HG03025 (cell line): ENCODE measurements around the gene MEIS3.

Experiments used
- ATAC-seq: cut with Tn5 transposase; IDR thresholded peaks from one replicate; pipeline ENCODE4 v1.9.1; 2021; ENCODE audit warnings: mild to moderate bottlenecking, moderate library complexity; ENCODE audit not compliant: unreplicated experiment, low FRiP score

MEIS3 gene

DNA sequence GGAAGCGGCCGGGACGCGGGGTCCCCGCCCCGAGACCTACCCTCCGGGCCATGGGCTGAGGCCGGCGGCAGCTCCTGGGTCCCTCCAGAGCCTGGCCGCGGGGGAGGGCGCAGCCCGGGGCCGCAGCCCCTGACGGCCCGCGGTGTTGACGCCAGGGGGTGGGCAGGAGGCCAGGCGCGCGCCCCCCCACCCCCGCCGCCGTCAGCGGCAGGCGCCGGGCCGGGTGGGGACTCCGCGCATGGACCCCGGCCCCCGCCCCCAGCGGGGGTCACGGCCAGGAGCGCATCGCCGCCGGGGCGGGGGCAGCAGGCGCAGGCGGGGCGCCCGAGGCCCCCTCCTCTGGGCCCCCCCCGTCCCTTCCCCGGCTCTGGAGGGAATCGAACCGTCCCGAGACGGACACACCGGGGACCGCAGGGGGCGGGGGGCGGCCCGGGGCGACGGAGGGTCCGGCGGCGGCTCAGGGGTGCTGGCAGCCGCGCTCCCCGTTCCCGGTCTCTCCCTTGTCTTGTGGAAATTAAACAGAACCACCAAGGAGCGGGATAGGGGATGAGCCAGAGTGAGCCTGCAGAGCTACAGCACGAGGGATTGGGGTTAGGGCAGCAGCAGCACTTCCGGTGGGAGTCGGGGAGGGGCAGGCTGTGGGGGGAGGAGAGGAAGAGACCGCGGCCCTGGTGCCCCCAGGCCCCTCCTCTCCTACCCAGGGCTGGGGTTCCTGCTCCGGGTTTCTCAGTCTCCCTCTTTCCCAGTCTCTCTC is at the start of gene MEIS3:
TSS of gene MEIS3 (minus strand) at position 498 of the 754 bp plus-strand sequence. CDS start at position 52, 446 bp downstream.
- no peak for ATAC-seq

DNA sequence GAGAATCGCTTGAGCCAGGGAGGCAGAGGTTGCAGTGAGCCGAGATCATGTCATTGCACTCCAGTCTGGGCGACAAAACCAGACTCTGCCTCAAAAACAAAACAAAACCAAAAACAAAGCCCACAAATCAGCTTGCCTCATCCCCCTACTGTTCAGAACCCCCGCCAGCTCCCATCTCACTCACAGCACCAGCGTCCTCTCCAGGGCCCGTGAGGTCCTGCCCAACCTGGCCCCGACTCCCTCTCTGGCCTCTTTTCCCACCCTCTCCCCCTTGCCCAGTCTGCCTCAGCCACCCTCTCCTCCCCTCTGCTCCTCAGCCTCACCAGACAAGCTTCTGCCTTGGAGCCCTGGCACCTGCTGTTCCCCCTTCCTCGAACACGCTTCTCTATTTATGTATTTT is 48.6 kb upstream of the MEIS3 start:
- no peak for ATAC-seq

DNA sequence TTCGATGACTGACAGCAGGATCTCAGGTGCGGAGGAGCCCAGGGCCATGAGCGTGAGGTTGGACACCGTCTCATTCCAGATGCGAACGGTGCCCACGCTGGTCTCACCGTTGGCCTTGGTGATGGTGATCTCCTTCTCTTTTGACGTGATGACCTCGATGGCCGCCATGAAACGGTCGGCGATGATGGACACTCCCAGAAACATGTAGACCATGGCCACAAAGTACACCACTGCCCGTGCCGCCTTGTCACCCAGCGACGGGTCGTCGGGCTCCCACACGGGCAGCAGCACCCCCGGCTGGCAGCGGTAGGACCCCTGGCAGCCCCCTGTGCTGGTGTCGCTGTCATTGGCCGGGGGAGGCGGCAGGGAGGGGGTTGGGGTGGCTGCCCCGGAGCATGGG is 46.6 kb upstream of the MEIS3 start:
- no peak for ATAC-seq

DNA sequence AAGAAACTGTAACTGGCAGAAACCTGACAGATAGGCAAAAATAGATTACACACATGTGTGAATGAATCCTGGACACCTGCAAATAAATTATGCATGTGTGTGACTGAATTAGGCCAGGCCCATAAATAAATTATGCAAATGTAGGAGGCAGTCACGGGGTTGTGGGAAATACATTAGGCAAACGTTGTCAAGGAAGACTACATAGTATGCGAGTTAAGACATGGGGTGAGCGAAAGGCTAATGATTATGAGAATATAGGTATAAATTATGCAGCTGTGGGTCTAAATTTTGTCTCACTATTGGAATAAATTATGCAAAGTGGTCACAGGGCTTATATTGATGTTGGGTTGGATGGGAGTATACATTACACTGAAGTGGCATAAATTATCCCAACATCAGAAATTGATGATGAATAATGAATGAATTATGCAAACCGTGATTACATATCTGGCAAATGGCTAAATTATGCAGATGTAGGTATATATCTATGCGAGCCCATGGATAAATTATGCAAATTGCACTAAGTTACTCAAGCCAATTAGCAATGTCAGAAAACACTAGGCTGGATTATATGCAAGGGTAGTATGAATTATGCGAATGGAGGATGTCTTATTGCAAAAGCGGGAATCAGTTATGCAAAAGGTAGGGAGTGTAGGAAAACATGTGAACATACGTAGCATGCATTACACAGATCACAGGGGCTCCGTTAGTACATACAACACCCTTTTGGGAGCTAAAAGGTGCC is 45.5 kb upstream of the MEIS3 start:
- no peak for ATAC-seq

DNA sequence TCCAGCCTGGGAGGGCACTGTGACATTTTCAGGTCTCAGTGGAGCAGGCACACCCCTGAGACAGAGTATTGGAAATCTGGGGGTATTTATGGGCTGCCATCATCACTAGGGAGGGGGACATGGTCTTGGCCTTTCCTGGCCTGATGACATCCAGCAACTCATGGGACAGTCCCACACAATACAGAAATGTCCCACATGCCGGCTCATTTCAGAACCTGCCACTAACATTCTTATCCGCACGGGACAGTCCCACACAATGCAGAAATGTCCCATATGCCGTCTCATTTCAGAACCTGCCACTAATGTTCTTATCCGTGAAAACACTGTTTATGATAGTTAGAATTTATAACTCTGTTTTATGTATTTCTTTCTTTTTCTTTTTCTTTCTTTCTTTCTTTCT is 42.5 kb upstream of the MEIS3 start:
- no peak for ATAC-seq

DNA sequence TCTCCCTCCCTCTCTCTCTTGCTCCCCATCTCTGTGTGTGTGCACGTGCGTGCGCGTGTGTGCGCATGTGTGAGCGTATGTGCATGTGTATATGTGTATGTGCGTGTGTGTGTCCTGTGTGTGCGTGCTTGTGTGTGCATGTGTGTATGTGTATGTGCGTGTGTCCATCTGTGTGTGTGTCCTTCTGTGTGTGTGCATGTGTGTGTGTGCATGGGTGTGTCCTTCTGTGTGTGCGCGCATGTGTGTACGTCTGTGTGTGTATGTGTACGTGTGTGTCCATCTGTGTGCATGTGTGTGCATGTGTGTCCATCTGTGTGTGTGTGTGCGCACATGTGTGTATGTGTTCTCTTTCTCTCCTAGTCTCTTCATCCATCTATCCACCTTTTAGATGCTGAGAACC is 40.1 kb upstream of the MEIS3 start:
- no peak for ATAC-seq

DNA sequence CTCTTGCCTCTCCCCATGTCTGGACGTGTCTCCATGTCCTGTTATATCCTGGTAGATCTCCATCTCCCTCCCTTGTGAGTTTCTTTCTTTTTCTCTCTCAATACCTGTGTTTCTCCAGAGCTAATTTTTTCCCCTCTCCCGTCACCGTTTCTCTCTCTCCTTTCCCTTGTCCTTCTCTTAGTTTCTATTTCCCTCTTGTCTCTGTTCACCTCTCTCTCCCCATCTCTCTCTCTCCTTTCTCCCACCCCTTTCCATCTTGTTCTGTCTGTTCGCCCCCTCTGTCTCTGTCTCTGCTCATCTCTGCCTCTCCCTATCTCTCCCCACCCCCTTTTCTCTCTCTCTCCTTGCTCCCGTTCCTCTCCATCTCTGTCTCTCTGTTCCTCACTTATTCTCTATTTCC is 39.3 kb upstream of the MEIS3 start:
- ATAC-seq: no peak

DNA sequence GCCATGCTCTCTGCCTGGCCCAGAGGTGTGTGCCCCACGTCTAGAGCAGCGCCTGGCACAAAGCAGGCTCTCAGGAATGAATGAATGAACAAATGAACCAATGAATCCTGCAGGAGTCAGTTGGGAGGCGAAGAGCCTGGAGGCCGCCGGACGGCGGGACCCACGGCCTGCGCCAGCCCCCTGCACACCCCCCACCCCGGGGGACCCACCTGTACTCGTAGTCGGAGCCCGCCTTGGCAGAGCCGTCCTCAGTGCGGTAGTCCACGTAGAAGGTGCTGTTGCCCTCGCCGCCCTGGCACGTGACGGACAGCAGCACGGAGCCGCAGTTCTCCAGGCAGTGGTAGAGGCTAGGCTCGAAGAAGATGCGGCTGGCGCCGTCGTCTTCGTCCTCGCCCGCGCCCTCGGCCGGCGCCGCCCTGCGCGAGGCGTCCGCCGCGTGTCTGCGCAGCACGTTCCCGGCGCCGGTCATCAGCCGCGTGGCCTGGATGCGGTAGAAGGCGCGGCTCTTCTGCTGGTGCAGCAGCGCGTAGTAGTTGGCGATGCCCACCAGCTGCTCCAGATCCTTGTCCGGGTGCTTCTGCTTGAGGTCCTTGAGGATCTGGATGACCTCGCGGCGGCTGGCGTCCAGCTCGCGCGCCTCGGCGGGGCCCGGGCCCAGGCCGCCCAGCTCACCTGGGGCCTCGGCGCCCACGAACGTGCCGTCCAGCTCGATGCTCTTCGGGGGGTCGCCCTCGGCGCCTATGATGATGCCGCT is 37.6 kb upstream of the MEIS3 start:
- ATAC-seq: no peak

DNA sequence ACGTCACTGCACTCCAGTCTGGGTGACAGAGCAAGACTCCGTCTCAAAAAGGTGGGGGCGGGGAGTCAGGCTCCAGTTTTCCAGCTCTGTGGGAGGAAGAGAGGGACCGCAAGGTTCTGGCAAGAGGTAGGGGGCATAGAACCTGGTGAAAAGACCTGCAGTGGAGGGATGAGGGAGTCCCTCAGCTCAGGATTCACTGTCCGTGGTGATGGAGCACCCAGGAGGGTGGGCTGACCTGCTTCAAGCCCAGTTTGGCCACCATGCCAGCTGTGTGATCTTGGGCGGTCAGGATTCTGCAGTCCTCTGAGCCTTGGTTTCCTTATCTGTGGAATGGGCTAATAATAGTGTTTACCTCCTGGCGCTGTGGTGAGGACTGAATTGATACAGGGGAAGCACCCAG is 31.2 kb upstream of the MEIS3 start:
- ATAC-seq: no peak

DNA sequence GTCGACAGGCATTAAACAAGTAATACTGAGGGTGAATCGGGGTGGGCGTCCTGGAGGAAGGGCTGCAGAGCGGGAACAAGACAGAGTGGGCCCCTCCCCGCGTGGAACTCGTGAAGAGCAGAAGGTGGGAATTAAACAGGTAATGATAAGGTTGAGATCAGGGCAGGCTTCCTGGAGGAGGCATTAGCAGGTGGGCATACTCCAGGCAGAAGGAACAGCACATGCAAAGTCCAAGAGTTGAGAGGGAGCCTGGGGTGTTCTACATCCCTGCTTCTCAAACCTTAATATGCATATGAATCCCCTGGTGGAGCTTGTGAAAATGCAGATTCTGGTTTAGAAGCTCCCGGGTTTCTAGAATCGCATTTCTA is 29.0 kb upstream of the MEIS3 start:
- ATAC-seq: no peak

DNA sequence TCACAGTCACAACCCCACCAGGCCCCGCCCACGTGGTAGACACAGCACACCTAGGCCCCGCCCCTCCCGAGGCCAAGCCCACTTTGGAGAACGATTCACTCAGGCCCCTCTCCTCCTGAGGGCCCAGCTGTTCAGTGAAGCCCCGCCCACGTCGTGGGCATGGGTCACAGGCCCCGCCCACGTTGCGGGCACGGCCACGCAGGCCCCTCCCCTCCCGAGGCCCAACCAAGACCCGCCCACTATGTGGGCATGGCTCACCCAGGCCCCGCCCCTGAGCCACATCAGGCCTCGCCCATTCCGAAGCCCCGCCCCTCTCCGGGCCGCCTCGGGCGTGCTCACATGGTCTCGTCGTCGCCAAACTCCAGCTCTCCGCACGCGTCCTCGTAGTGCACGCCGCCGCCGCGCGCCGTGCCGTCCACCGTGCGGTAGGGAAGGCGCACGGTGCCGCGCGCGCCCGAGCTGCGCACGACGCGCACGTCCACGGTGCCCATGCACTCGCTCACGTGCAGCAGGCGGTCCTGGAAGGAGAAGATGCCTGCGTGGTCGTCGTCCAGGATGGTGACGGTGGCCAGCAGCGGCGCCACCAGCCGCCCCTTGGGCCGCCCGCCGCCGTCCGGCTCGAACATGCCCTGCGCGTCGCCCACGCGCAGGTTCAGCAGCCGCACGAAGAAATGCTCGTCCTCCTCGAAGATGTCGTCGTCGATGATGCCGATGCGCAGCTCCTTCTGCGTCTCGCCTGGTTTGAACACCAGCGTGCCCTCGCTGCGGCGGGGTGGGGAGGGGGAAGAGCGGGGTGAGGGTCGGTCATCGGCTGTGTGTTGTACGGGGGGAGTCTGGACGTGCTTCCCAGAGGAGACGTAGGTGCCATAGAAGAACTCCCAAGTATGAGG is 28.4 kb upstream of the MEIS3 start:
- ATAC-seq: no peak

DNA sequence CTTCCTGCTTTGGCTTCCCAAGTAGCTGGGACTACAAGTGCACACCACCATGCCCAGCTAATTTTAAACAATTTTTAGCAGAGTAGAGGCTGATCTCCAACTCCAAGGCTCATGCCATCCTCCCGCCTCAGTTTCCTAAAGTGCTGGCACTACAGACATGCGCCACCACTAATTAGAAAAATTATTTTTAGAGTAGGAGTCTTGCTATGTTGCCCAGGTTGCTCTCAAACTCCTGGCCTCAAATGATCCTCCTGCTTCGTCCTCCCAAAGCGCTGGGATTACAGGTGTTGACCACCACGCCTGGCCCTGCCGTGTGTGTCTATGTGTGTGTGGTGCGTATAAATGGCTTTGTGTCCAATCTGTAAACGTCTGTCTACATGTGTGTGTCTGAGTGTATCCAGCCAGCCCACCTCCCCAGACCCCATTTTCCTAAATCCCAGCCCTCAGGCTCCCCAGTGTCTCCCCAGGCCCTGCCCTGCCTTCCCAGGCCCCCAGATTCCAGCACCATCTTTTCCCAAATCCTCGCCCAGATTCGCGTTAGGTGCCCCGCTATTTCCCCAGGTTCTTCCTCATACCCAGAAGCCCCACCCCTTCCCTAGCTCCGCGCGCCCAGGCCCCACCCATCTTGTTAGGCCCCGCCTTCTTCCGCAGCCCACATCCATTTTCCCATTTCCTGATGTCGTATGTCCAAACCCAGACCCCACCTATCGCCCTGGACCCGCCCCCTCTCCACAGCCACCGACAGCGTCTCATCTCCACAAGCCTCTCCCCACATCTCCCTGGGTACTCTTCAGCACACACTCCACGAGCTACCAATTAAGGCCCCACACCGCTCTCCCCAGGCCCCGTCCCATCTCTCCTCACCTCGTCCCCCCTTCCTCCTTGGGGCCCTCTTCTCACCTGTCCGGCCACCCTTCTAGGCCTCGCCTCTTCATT is 27.5 kb upstream of the MEIS3 start:
- no peak for ATAC-seq

DNA sequence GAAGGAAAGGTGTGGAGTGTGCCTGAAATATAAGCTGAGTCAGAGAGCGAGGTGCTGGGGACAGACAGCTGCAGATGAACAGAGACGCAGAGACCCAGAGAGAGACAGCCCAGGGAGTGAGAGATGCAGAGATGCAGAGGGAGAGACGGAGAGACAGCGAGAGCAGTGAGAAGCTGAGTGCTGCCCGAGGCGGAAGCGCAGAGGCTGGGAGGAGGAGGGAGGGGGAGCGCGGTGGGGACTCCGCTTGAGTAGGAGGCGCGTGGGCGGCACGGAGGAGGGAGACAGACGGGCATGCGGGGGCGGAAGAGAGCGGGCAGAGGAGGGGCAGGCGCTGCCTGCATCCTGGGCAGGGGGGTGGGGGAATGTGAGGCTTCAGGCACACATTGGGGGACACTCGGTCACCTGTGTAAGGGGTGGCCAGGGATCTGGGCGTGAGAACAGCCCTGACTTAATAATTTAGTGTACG is 26.6 kb upstream of the MEIS3 start:
- no peak for ATAC-seq

DNA sequence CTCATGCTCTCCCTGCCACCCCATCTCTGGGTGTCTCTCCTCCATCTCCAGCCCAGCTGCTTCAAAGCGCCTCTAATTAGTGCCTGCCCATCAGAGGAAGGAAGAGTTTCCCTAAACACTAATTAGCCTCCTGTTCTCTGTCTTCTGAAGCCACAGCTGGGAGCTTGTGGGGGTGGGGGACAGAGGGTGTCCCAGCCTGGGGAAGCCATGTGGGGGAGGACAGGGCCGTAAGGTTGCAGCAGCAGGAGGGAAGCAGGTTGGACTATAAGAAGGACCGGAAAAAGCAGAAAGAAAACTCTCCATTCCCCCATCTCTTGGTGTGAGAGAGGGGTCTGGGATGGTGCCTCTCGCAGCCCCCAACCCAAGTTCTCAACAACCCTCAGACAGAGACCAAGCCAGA is 26.2 kb upstream of the MEIS3 start:
- ATAC-seq: no peak

DNA sequence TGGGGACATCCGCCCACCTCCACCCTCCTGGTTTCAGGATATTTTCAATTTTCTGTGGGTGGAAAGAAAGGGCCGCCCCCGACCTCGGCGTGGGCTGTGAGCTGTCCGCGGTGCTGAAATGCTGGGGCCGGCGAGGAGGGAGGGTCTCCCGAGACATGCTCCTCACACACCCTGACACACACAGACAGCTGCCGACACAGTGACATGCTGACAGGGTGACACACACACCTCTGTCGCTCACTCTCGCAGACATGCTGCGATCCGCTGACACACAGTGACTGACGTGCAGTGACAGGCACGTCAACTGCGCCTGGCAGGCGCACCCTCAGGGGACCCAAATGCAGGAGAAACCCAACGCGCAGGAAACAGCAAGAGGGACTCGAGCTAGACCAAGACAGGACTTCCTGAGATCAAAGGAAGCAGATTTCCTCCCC is 25.1 kb upstream of the MEIS3 start:
- no peak for ATAC-seq

DNA sequence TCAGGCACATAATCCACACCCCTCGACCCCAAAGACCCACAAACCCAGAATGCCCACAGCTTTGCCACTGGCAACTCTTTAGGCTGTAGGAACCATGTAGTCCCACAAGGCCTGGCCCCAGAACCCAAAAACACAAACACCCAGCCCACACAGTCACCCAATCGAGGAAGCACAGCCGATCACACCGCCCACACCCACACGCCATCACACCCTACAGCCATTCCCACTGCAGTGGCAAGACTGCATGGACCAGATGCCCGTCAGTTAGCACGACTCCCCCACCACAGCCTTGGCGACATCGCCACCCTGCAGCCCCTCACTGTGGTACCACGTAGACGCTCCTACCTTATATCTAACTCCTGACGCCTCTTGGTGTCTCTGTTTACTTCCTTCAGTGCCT is 24.0 kb upstream of the MEIS3 start:
- ATAC-seq: no peak

DNA sequence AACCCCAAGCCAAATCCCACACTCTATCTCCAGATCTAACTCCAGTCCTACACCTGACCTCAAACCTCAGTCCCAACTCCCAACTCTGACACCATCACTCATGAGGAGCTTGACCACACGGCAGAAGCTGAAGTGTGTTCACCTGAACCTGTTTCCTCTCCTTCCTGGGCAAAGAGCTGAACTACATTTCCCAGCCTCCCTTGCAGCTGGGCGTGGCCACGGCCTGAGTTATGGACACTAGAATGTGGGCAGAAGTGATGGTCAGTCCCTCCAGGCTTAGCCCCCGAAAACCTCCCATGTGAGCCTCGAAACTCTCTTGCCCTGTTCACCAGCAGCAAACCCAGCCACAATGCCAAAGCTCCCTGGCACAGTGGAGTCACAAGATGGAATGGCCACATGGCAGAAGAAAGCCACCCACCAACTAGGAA is 19.5 kb upstream of the MEIS3 start:
- ATAC-seq: no peak

DNA sequence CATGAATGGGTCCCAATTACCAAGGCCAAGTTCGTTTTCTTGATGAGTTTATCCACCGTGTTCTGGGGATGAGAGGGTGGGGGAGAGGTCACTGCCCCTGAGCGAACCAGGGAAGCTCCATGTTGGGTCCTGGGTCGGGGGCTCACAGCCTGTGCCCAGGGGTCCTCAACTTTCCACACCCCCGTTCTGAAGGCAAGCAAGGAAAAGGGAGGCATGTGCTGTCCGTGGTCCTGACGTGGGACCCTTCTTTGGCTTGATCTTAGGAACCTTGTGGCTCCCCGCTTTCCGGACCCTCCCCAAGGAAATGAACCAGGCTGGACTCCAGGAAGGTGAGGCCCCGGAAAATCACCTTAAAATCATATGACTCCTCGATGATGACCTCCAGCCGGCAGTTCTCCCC is 18.2 kb upstream of the MEIS3 start:
- ATAC-seq: no peak

DNA sequence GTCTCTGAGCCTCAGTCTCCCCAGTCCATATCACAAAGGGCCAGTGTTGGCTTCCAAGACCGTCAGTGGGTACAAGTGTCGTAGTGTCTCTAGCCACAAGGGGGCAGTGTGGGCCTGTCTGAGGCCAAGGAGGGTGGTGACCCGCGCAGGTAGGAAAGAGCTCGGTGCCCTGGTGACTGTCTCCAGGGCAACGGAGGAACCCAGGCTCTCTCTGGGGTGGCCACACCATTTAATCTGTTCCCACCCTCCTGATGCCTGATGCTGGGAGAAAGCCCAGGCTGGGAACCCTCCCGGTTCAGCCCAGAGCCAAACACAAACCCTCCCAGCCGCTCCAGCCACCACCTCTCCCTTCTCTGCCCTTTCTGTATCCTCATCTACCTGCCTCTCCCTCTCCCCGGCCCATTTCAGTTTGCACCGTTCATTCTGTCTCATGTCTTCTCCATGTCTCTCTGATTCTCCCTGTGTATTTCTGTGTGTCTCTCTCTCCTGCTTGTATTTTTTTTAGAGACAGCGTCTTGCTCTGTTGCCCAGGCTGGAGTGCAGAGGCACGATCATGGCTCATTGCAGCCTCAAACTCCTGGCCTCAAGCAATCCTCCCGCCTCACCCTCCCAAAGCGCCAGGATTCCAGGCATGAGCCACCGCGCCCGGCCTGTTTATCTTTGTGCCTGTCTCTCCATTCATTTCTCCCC is 17.5 kb upstream of the MEIS3 start:
- no peak for ATAC-seq
